CD4-positive, alpha-beta T cell treated with Interleukin-17A for 1 hour (primary cell): Measurements from ENCODE around the gene SAMSN1.
A peak's percentile ranks its signal among the peaks of the same experiment; 100 is the strongest.
"Not testable (repeated sequence)": the region's sequence is repeated elsewhere in the genome, so short reads cannot be mapped to it uniquely, and the experiment has no call there.

Source experiments
- DNase-seq: peaks from one replicate; pipeline ENCODE4 v3.0.0-alpha.2; 2020

Gene SAMSN1

DNA sequence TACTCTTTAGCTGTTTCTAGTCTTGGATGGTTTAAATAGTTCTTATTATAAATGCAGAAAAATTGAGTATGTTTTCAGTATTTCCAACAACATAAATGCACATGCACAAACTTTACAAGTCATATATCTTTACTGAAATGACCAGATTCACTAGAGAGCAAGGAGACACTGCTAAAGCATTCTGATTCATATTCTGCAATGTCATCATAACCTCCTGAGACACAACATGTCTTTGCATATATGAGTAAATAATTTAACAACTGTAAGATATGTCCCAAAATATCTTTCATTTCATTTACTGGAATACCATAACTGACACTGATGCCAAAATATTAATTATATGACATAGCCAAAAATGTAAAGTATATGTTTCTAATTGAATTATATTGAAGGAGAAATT is 16.8 kb upstream of the SAMSN1 start:
- no peak for DNase-seq

- DNase-seq: no peak
These were observed 14.4 kb upstream of the SAMSN1 start for GRCh38 chr21:14560555-14560954.

- DNase-seq: no peak
These were observed 14.0 kb upstream of the SAMSN1 start for GRCh38 chr21:14560139-14560538.

DNA sequence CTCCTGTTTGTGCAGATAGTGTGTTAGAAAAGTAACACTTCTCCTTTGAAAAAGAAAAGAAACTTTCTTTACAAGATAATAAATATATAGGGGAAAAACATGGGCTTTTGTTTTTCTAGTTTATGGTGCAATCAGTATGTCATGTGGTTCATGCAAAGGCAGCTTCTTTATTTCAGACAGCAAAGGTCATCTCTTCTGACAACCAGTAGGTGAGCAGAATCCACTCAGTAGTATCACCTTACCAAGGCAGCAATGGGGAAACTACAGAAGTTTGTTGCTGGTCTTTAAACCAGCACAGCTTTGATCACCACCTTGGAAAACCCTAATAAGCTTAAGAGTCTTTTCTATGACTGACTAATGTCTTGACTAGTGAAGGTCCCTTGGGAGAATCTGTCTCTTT is 13.0 kb upstream of the SAMSN1 start:
- no peak for DNase-seq

DNA sequence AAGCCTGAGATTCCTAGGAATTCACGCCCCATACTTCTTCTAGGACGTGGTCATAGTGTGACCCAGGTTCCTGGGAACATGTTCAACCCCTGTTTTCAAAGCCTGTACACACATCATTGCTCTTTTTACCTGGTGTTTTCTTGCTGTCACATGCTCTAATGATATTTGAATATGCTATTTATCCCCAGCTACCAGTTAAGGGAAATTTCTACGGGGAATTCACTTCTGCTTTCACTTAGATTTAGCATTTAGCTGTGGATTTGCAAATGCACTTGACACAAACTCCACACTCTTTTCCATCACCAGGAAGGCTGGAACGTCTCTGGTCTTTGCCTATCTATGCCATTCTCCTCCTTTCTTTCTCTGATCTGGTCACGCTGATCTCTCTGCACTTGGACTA is 11.3 kb upstream of the SAMSN1 start:
- no peak for DNase-seq

- no peak for DNase-seq
These were observed 8.8 kb upstream of the SAMSN1 start for GRCh38 chr21:14554948-14555347.

DNA sequence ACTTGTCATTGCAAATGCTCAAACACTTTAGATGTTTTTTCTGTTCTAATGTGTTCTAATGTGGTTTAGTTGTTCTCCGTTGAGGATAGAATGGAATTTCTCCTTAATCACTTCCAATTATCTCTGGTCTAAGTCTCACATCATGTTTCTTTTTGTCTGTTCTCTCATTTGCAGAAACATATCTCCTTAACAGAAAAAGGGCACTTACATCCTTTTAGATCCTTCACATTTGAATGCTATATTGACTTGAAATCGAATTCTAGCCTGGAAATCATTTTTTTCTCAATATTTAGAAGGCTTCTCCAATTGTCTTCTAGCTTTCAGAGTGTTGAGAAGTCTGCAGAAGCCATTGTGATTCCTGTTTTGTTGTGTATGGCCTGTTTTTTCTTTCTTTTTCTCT is 7.3 kb upstream of the SAMSN1 start:
- no peak for DNase-seq

DNA sequence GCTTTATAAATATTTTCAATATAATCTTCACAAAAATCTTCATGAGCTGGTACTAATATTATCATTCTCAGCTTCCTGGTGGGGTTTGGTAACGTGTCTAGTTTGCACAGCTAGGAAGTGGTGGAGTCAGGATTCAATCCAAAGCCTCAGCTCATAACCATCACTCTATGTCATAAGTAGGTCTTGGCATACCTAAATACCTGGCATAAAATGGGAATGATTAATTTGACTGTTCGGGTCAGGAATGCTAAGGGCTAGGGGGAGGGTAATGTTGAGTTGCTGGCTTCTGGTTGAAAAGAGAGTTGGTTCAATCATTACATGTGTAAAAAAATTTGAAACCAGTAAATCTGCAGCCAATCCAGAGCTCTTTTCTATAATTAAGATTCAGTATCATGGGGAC is 5.6 kb upstream of the SAMSN1 start:
- no peak for DNase-seq

DNA sequence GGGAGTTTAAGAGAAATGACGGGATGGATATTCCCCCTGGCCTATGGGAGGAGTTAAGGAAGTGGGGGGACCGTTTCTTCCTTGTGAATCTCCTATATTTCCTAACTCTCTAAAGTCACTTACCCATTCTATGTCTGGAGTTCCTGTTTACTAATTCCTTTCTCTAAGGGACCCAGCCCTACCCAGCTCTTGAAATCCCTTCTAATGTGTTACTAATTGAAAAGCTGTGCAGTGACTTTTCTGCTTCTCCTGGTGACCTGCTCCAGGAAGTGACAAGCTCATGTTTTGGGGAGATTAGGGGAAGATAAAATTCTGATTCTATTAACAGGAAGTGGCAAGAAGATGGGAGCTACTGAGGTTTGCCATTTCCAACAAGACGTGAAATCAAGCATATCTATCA is 4.0 kb upstream of the SAMSN1 start:
- DNase-seq: peak; percentile 56

DNA sequence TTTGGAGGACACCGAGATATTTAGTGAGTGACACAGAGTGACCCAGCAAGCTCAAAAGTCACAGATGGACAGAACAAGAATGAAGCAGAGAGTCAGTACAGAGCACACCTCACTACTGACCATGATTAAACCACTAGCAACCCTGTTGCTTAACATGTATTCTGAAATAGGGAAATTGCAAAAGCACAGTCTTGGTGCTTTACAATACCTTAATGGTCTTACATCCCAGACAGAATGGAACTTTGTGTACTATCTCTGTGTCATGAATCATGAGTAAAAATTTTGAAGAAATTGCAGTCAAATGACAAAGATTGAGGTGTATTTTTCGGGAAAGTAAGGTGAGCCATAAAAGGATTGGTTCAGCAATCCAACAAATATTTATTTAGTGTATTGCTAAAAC is 2.7 kb upstream of the SAMSN1 start:
- no peak for DNase-seq

DNA sequence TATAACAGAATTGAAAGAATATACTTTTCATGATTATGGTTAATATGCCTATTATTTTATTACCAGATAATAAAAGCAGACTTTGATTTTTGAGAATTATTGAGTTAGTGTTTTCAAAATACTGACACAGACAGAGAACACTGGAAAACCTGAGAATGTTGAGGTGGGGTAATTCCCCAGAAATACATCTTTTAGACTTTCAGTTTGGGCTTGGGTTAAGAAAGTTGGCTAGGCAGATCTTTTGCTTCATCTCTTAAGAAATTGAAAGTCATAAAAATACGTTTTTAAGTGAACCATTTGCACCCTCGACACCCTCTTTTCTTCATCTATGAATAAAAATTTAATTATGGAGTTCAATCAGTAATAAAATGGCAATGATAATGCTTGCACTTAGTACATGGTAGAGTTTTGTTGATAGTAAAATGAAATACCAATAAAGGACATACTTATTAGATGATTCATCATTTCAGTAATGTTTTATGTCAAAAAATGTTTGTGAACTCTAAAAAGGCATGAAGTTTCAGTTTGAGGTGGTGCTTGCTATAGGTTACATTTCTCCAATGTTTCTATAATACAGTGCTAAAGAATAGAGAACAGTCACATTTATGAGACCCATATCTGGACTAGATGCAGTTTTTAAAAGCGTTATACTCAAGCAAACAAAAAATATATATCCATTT is 1.9 kb upstream of the SAMSN1 start:
- DNase-seq: peak; percentile 53

GRCh38 chr21:14546719-14547118 is 604 bp upstream of the SAMSN1 start:
- DNase-seq: not testable (repeated sequence)

GRCh38 chr21:14543983-14544382 is 2.1 kb downstream of the SAMSN1 start:
- DNase-seq: no peak

GRCh38 chr21:14542638-14543037 is 3.5 kb downstream of the SAMSN1 start:
- DNase-seq: no peak

GRCh38 chr21:14541841-14542490 is 4.1 kb downstream of the SAMSN1 start:
- DNase-seq: peak; percentile 65

DNA sequence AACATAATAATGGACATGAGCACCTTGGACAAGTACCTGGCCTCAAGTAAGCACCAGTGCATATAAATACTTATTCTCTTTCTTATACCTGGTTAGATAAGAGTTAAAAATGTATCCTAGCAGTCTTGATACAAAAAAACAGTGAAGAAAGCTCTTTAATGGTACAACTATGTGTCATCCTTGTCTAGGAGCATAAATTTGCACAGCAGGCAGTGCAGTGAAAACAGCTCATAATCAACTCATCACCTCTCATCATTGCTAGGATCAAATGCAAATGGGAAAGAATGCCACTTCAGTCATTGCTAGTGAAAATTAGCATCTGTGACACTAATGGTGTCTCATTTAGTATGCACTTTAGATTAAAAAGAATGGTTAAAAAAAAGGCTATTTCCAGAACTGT is 7.6 kb downstream of the SAMSN1 start:
- DNase-seq: no peak

GRCh38 chr21:14536929-14537328 is 9.2 kb downstream of the SAMSN1 start:
- DNase-seq: no peak

DNA sequence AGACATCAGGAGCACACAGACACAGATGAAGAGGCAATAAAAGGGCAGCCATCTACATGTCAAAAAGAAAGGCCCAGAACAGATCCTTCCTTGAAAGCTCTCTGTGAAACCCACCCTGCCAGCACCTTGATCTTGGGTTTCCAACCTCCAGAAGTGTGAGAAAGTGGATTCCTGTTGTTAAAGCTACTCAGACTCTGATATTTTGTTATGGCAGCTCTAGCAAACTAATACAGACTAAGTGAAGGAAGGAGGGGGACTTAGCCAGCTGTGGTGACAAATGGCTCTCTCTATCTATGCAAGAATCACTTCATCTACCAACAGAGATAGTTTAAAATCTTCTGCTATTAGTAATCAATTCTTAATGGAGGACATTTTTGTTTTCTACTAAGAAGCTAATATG is 10.4 kb downstream of the SAMSN1 start:
- no peak for DNase-seq

DNA sequence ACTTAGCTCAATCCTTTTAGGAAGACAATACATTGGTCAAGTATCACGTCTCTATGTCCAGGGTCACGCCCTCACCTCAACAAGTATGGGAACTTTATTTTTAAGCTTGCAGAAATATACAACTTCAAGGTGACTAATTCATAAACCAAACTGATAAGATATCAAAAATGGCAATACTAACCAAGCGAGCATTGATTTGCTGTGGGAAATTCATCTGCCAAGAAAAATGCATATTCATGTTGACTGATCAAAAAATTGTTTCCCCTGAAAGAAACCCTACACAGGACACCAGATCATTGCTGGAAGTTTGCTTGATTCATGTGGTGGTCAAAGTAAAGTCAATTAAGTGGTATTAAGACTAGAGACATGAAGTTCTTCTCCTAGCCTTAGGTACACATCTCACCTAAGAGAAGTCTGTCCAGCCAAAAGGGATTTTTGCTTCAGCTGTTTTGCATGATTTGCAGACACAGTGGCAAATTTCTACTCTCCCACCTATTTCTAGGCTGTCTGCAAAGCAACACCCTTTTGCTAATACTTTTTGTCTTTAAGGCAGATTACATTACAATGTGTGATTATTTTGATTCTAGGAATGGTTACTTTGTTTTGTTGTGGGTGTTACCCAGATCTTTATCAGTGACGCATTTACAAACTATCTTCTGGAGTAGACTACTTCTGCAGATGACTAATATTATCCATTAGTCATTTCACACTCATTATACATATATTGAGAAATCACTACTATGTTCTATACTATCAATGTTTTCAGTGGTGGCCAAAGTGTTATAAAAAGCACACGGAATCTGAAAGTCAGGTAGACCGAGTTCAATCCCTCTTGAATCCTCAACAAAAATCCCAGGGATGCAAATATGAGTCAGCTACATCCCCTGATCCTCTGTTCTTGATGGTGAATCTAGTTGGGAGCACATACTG is 12.4 kb downstream of the SAMSN1 start:
- peak; percentile 89 for DNase-seq

DNA sequence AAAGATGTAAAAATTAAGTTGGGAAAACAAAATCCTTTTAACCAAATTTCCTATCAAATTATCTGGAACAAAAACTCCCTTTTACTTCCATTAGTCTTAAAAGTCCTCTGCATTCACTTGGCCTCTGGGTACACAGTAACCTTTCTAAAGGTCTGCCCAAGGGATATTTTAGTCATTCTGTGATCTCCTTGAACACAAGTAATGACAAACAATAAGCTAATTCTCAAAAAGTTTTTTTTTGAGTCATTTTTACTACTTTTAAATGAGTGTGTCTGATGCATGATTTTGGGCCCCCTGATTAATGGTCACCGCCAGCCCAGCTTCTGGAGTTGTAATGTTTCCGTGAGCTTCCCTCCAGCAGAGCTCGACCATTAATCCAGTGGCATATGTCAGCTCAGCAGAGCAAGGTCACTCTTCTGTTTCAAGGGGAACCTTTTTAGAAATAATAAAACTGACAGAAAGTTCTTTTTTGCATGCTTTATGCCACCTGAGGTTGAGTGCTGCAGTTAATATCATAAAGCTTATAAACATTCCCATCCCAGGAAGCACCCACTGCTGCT is 14.3 kb downstream of the SAMSN1 start:
- no peak for DNase-seq

DNA sequence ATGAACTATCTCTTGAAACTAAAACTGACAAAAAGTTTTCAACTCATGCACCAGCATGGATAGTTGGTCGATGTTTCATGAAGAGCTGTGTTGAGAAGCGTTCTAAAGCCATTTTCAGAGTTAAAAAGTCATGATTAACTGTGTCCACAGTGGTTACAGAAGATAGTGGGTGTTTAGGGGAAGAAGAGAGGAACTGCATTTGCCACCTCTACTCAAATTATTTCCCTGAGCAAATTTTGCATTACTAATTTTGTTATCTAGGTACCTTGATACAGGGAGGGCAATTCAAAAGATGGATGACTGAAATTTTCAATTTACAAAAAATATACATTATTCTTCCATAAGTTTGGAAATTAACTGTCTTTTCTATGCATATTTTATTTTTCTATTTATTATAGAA is 15.5 kb downstream of the SAMSN1 start:
- DNase-seq: no peak

- DNase-seq: no peak
These were observed 17.3 kb downstream of the SAMSN1 start for GRCh38 chr21:14528815-14529214.
